ENCODE results near the gene LBHD2.

Gene LBHD2

GRCh38 chr14:103135333-103136260, 51.6 kb downstream of the LBHD2 start:
- no peak for TF ChIP-seq CTCF (IDR thresholded peaks at IDR 0.05; ENCODE audit: low read depth, low read length, missing control alignments)
- no peak for DNase-seq (ENCODE audit: extremely low read depth, low read depth)

GRCh38 chr14:103136388-103137271, 52.6 kb downstream of the LBHD2 start:
- TF ChIP-seq CTCF (IDR thresholded peaks at IDR 0.05; ENCODE audit: low read depth, low read length, missing control alignments) = no peak
- no peak for DNase-seq (ENCODE audit: extremely low read depth, low read depth)

More at GRCh38 chr14:103135333-103136260, 51.6 kb downstream of the LBHD2 start:
- no peak overlapping the region for H3K4me3 ChIP-seq (replicated peaks; ENCODE audit: low read depth, low read length)

GRCh38 chr14:103137689-103138300, 53.8 kb downstream of the LBHD2 start:
- TF ChIP-seq CTCF (IDR thresholded peaks at IDR 0.05; ENCODE audit: low read depth, low read length, missing control alignments) = no peak
- no peak overlapping the region for H3K4me3 ChIP-seq (replicated peaks; ENCODE audit: low read depth, low read length)
- no peak for DNase-seq (ENCODE audit: extremely low read depth, low read depth)

More at GRCh38 chr14:103136388-103137271, 52.6 kb downstream of the LBHD2 start:
- no peak overlapping the region for H3K4me3 ChIP-seq (replicated peaks; ENCODE audit: low read depth, low read length)

GRCh38 chr14:103138301-103139131, 54.5 kb downstream of the LBHD2 start:
- H3K4me3 ChIP-seq (replicated peaks; ENCODE audit: low read depth, low read length) = no peak overlapping the region
- TF ChIP-seq CTCF (IDR thresholded peaks at IDR 0.05; ENCODE audit: low read depth, low read length, missing control alignments) = no peak
- DNase-seq (ENCODE audit: extremely low read depth, low read depth) = no peak

GRCh38 chr14:103139132-103140025, 55.4 kb downstream of the LBHD2 start:
- TF ChIP-seq CTCF (IDR thresholded peaks at IDR 0.05; ENCODE audit: low read depth, low read length, missing control alignments) = no peak
- no peak overlapping the region for H3K4me3 ChIP-seq (replicated peaks; ENCODE audit: low read depth, low read length)
- DNase-seq (ENCODE audit: extremely low read depth, low read depth) = no peak
